Measurements from ENCODE around the gene LMNB1. TPM values are rescaled to one million over a fixed set of nuclear protein-coding genes. Genes with fewer than 3 reads are reported as not detected.

LMNB1 gene
- total and polyA plus RNA-seq, 2 of the 13 experiments (the other 11 are each of a cell fraction or from before 2014, with no cell fraction given), result 12.5 to 159 TPM

GRCh38 chr5:126776499-126777256 is at the start of gene LMNB1 (continued):
- TF ChIP-seq, protein P1, sequence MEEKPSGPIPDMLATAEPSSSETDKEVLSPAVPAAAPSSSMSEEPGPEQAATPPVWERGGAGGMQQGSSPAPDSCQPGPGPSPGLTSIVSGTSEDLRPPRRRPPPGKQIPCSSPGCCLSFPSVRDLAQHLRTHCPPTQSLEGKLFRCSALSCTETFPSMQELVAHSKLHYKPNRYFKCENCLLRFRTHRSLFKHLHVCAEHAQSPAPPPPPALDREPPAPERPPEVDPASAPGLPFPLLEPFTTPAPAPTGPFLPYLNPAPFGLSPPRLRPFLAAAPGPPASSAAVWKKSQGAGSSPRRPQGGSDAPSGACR (CRISPR knock-in tag; IDR thresholded peaks at IDR 0.05), result no peak
- TF ChIP-seq ZNF564 (CRISPR knock-in tag; IDR thresholded peaks at IDR 0.05) (peak; percentile 28; the same call in 1 of the 2 replicates), SMAD3 (CRISPR knock-in tag; IDR thresholded peaks at IDR 0.05) (0 out of 2 replicates have a peak, but pooled peaks have one; percentile 18), EEA1 (CRISPR knock-in tag; IDR thresholded peaks at IDR 0.05; ENCODE audit: borderline replicate concordance) (no peak), ZNF260 (CRISPR knock-in tag; IDR thresholded peaks at IDR 0.05; ENCODE audit: borderline replicate concordance, low read depth) (no peak), PAF1 (CRISPR knock-in tag; IDR thresholded peaks at IDR 0.05) (no peak), ZNF816 (CRISPR knock-in tag; IDR thresholded peaks at IDR 0.05; ENCODE audit: borderline replicate concordance) (peak; percentile 68; the same call in 1 of the 2 replicates), NAIF1 (CRISPR knock-in tag; IDR thresholded peaks at IDR 0.05; ENCODE audit: borderline replicate concordance) (no peak), GTF2F1 (IDR thresholded peaks at IDR 0.05; ENCODE audit: low read length) (no peak), AKNA (CRISPR knock-in tag; IDR thresholded peaks at IDR 0.05; ENCODE audit: borderline replicate concordance) (peak; percentile 61; the same call in 1 of the 2 replicates), MAF1 (CRISPR knock-in tag; IDR thresholded peaks at IDR 0.05; ENCODE audit: borderline replicate concordance) (no peak), HINFP (CRISPR knock-in tag; IDR thresholded peaks at IDR 0.05; ENCODE audit: low read depth) (peak; percentile 61; the same call in 1 of the 2 replicates), HOXA7 (CRISPR knock-in tag; IDR thresholded peaks at IDR 0.05) (0 out of 2 replicates have a peak, but pooled peaks have one; percentile 74)
- TF ChIP-seq, protein P2, sequence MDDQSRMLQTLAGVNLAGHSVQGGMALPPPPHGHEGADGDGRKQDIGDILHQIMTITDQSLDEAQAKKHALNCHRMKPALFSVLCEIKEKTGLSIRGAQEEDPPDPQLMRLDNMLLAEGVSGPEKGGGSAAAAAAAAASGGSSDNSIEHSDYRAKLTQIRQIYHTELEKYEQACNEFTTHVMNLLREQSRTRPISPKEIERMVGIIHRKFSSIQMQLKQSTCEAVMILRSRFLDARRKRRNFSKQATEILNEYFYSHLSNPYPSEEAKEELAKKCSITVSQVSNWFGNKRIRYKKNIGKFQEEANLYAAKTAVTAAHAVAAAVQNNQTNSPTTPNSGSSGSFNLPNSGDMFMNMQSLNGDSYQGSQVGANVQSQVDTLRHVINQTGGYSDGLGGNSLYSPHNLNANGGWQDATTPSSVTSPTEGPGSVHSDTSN (CRISPR knock-in tag; IDR thresholded peaks at IDR 0.05; ENCODE audit: borderline replicate concordance), result 0 out of 2 replicates have a peak, but pooled peaks have one; percentile 66
- TF ChIP-seq, protein P3, sequence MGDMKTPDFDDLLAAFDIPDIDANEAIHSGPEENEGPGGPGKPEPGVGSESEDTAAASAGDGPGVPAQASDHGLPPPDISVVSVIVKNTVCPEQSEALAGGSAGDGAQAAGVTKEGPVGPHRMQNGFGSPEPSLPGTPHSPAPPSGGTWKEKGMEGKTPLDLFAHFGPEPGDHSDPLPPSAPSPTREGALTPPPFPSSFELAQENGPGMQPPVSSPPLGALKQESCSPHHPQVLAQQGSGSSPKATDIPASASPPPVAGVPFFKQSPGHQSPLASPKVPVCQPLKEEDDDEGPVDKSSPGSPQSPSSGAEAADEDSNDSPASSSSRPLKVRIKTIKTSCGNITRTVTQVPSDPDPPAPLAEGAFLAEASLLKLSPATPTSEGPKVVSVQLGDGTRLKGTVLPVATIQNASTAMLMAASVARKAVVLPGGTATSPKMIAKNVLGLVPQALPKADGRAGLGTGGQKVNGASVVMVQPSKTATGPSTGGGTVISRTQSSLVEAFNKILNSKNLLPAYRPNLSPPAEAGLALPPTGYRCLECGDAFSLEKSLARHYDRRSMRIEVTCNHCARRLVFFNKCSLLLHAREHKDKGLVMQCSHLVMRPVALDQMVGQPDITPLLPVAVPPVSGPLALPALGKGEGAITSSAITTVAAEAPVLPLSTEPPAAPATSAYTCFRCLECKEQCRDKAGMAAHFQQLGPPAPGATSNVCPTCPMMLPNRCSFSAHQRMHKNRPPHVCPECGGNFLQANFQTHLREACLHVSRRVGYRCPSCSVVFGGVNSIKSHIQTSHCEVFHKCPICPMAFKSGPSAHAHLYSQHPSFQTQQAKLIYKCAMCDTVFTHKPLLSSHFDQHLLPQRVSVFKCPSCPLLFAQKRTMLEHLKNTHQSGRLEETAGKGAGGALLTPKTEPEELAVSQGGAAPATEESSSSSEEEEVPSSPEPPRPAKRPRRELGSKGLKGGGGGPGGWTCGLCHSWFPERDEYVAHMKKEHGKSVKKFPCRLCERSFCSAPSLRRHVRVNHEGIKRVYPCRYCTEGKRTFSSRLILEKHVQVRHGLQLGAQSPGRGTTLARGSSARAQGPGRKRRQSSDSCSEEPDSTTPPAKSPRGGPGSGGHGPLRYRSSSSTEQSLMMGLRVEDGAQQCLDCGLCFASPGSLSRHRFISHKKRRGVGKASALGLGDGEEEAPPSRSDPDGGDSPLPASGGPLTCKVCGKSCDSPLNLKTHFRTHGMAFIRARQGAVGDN (CRISPR knock-in tag; IDR thresholded peaks at IDR 0.05), result peak; percentile 80
